ENCODE measurements around the gene NUP93. TPM values are rescaled to one million over a fixed set of nuclear protein-coding genes. Genes with fewer than 3 reads are reported as not detected.

The NUP93 gene
- total RNA-seq, 1 donor from 2014 or later, result 92.9 TPM

DNA sequence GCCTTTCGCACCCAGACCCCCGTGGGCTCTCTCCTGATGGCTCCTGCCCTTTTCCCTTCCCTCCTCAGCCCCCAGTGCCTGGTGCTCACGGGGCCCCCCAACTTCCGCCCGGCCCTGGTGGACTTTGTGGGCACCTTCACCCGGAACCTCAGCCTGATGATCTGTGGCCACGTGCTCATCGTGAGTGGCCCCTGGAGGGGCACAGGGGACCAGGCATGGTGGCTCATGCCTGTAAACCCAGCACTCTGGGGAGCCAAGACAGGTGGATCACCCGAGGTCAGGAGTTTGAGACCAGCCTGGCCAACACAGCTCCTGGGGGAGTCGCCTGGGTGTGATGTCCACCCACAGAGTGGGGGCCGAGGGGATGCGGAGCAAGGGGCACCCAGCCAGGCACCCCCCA, 156.4 kb downstream of the NUP93 start:
- no peak overlapping the region for H3K4me3 Mint-ChIP-seq (ENCODE audit: unreplicated experiment)
- TF ChIP-seq, protein P1, sequence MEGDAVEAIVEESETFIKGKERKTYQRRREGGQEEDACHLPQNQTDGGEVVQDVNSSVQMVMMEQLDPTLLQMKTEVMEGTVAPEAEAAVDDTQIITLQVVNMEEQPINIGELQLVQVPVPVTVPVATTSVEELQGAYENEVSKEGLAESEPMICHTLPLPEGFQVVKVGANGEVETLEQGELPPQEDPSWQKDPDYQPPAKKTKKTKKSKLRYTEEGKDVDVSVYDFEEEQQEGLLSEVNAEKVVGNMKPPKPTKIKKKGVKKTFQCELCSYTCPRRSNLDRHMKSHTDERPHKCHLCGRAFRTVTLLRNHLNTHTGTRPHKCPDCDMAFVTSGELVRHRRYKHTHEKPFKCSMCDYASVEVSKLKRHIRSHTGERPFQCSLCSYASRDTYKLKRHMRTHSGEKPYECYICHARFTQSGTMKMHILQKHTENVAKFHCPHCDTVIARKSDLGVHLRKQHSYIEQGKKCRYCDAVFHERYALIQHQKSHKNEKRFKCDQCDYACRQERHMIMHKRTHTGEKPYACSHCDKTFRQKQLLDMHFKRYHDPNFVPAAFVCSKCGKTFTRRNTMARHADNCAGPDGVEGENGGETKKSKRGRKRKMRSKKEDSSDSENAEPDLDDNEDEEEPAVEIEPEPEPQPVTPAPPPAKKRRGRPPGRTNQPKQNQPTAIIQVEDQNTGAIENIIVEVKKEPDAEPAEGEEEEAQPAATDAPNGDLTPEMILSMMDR (IDR thresholded peaks at IDR 0.05; ENCODE audit: unreplicated experiment), result no peak
- peaks cover 11% of the 10 kb centered on the region for H3K36me3 Mint-ChIP-seq (ENCODE audit: low read depth, unreplicated experiment)

DNA sequence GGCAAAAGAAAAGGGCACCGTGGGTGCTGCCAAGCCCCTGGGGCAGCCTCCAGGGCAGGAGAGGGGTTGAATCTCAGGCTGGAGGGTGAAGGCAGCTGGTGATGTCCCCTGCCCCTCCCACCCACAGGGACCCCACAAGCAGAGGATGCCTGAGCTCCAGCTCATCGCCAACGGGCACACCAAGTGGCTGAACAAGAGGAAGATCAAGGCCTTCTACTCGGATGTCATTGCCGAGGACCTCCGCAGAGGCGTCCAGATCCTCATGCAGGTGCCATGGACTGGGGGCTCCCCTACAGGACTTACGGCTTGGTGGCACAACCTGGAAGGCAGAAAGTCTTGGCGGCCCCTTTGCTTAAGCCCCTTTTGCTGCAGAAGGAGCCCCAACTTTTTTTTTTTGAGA, 156.9 kb downstream of the NUP93 start:
- peaks cover 11% of the 10 kb centered on the region for H3K36me3 Mint-ChIP-seq (ENCODE audit: low read depth, unreplicated experiment)

More for the DNA sequence above, 156.4 kb downstream of the NUP93 start:
- H3K27ac Mint-ChIP-seq (ENCODE audit: unreplicated experiment), result no peak overlapping the region
- H3K9me3 Mint-ChIP-seq (ENCODE audit: unreplicated experiment), result peaks cover 3% of the 10 kb centered on the region
- no peak for DNase-seq (ENCODE audit: low spot score)
- H3K4me1 Mint-ChIP-seq (ENCODE audit: unreplicated experiment), result no peaks in the 10 kb centered on the region
- peaks cover 11% of the 10 kb centered on the region for H3K27me3 Mint-ChIP-seq (ENCODE audit: unreplicated experiment)

DNA sequence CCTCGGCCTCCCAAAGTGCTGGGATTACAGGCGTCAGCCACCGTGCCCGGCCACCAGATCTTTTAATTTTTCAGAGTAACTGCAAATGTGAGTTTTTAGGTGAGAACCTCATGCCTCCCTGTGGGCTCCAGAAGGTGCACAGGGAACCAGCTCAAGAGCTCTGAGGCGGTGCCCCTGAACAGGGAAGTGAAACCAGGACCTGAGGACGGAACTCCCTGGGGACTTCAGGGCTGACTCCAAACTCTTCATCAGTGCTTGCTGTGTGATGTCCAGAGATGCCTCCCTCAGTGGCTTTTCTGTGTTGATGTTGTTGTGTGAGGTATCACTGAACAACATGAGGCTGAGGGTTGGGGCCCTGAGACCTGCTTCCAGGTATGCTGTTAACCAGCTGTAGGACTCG, 158.9 kb downstream of the NUP93 start:
- no peaks in the 10 kb centered on the region for H3K4me1 Mint-ChIP-seq (ENCODE audit: unreplicated experiment)
- DNase-seq (ENCODE audit: low spot score), result no peak
- peaks cover 3% of the 10 kb centered on the region for H3K9me3 Mint-ChIP-seq (ENCODE audit: unreplicated experiment)
- TF ChIP-seq, protein P1 (IDR thresholded peaks at IDR 0.05; ENCODE audit: unreplicated experiment), result no peak
- H3K27me3 Mint-ChIP-seq (ENCODE audit: unreplicated experiment), result peaks cover 8% of the 10 kb centered on the region
- H3K27ac Mint-ChIP-seq (ENCODE audit: unreplicated experiment), result no peak overlapping the region
- peaks cover 11% of the 10 kb centered on the region for H3K36me3 Mint-ChIP-seq (ENCODE audit: low read depth, unreplicated experiment)
- no peak overlapping the region for H3K4me3 Mint-ChIP-seq (ENCODE audit: unreplicated experiment)

More for the DNA sequence above, 156.9 kb downstream of the NUP93 start:
- peaks cover 8% of the 10 kb centered on the region for H3K27me3 Mint-ChIP-seq (ENCODE audit: unreplicated experiment)
- no peak overlapping the region for H3K27ac Mint-ChIP-seq (ENCODE audit: unreplicated experiment)
- no peaks in the 10 kb centered on the region for H3K4me1 Mint-ChIP-seq (ENCODE audit: unreplicated experiment)
- DNase-seq (ENCODE audit: low spot score), result no peak
- H3K9me3 Mint-ChIP-seq (ENCODE audit: unreplicated experiment), result peaks cover 3% of the 10 kb centered on the region
- TF ChIP-seq, protein P1 (IDR thresholded peaks at IDR 0.05; ENCODE audit: unreplicated experiment), result no peak
- no peak overlapping the region for H3K4me3 Mint-ChIP-seq (ENCODE audit: unreplicated experiment)

DNA sequence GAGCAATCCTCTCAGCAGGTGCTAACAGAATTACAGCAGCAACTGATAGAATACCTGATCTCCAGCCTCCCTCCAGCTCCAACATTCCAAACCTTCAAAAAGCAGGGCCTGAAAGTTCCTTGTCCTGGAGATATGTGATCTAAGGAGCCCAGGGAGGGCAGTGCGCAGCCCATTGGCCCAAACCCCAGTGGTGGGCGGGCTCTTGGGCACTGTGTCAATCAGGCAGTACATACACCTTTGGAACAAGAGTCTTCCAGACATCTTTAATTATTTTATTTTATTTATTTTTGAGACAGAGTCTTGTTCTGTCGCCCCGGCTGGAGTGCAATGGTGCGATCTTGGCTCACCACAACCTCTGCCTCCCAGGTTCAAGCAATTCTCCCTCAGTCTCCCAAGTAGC, 159.3 kb downstream of the NUP93 start:
- Mint-ChIP-seq H3K27ac (ENCODE audit: unreplicated experiment) (no peak overlapping the region), H3K4me1 (ENCODE audit: unreplicated experiment) (no peaks in the 10 kb centered on the region), H3K9me3 (ENCODE audit: unreplicated experiment) (peaks cover 3% of the 10 kb centered on the region), H3K4me3 (ENCODE audit: unreplicated experiment) (no peak overlapping the region), H3K36me3 (ENCODE audit: low read depth, unreplicated experiment) (peaks cover 11% of the 10 kb centered on the region), H3K27me3 (ENCODE audit: unreplicated experiment) (peaks cover 8% of the 10 kb centered on the region)
- DNase-seq (ENCODE audit: low spot score), result no peak
- TF ChIP-seq, protein P1 (IDR thresholded peaks at IDR 0.05; ENCODE audit: unreplicated experiment), result no peak

DNA sequence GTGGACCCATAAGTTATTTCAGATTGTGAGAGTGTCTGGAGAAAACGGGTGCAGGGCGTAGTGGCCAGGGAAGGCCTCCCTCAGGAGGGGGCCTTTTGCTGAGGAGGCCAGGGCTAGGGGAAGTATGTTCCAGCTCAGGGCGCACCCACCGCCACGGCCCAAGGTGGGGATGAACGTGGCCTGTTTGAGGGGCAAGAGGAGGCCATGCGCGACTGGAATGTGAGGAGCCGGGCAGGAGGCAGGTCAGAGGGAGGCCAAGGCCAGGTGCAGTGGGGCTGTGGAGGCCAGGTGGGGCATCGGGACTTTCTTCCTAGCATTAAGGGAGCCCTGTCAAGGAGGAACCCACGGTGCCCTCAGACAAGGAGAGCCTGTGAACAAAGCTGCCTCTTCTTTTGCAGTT, 161.8 kb downstream of the NUP93 start:
- Mint-ChIP-seq H3K27me3 (ENCODE audit: unreplicated experiment) (peaks cover 6% of the 10 kb centered on the region), H3K4me3 (ENCODE audit: unreplicated experiment) (no peak overlapping the region), H3K27ac (ENCODE audit: unreplicated experiment) (no peak overlapping the region), H3K4me1 (ENCODE audit: unreplicated experiment) (no peaks in the 10 kb centered on the region), H3K36me3 (ENCODE audit: low read depth, unreplicated experiment) (peaks cover 4% of the 10 kb centered on the region), H3K9me3 (ENCODE audit: unreplicated experiment) (no peaks in the 10 kb centered on the region)
- TF ChIP-seq, protein P1 (IDR thresholded peaks at IDR 0.05; ENCODE audit: unreplicated experiment), result no peak
- no peak for DNase-seq (ENCODE audit: low spot score)
